Retinal pigment epithelial cell (primary cell): ENCODE data around the gene NUDT14.

Experiments
- DNase-seq: peaks from one replicate; pipeline ENCODE4 v3.0.0-alpha.2; 2010; ENCODE audit warnings: low read depth
- H3K4me3 ChIP-seq: 2 replicates; pipeline ENCODE4 v1.5.1; 2011; ENCODE audit warnings: mild to moderate bottlenecking, low read length, control low read depth, moderate library complexity
- CTCF ChIP-seq: conservative IDR thresholded peaks from 2 replicates; pipeline ENCODE4 v1.5.1; 2011; ENCODE audit warnings: low read depth, low read length, control low read depth, inconsistent platforms

NUDT14 gene

DNA sequence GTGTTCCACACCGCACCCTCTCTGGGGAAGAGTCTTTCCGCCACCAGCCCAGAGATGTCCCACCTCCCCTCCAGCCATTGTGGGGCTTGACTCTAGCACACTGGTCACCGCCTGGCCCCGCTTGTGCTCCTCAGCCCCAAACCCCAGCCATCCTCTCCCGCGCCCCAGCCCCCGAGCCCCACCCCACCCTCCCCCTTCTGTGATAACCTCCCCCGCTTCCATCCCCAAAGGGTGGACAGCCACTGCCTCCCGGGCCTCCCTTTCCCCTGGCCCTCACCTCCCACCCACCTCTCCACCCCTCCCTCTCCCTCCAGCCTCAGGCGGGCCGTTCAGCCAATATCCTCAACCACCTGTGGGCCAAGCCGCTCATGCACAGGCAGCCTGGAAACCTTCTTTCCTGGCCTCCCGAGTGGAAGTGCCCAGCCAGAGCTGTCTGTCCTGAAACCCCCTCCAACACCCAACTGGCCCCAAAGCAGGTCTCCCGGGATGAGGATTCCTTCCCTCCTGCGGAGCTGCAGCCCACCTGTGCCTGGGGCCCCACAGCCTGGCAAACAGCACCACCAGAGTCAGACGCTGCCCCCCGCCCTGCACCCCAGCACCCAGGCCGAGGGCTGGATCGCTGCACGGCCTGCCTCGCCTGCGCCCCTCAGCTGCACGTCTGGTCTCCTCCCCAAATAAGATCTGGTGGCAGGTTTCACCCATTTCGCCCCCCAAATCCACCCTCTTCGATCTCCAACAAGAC lies 27.1 kb upstream of the NUDT14 start:
- no peak for DNase-seq
- no peak for TF ChIP-seq CTCF
- H3K4me3 ChIP-seq = no peak overlapping the region

GRCh38 chr14:105207460-105207901 lies 26.4 kb upstream of the NUDT14 start:
- no peak overlapping the region for H3K4me3 ChIP-seq
- TF ChIP-seq CTCF = peak; percentile 14

DNA sequence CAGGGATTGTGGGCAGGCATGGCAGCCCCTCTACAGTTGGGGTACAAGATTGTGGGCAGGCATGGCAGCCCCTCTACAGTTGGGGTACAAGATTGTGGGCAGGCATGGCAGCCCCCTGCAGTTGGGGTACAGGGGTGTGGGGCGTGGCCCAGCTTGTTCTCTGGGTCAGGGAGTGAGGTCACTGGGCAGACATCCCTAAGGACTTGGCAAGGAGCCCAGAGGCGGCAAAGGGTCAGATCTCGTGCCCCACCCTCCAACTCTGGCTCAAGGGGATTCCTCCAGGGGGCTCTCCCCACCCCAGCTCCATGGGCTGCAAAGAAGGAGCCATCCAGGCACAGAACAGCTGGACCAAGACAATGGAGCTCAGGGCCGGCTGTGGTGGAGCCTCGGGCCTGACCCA lies 25.8 kb upstream of the NUDT14 start:
- DNase-seq = no peak
- no peak overlapping the region for H3K4me3 ChIP-seq
- no peak for TF ChIP-seq CTCF

More at GRCh38 chr14:105207460-105207901, 26.4 kb upstream of the NUDT14 start:
- no peak for DNase-seq

DNA sequence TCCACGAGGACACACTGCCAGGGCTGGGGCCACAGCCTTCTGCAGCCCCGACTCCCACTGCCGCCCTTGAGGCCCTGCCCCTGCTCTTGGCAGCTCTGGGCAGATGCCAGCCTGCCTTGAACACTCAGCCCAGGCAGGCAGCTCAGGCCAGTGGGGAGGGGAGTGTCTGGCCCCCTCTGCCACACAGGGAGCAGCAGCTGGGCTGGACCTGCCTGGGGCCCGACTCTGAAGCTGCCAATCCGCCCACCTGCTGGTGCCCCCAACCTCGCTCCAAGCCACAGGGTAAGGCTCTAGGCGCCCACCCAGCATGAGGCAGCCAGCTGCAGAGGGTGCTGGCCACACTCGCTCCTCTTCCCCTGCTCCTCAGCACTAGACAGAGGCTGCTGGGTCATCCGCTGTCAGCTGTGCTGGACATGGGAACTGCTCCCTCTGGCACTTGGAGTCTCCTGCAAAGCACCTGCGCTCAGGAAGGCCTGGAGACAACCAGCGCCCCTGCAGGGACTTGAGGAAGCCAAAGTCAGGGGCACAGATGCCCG lies 24.6 kb upstream of the NUDT14 start:
- no peak overlapping the region for H3K4me3 ChIP-seq
- no peak for DNase-seq
- TF ChIP-seq CTCF = no peak

DNA sequence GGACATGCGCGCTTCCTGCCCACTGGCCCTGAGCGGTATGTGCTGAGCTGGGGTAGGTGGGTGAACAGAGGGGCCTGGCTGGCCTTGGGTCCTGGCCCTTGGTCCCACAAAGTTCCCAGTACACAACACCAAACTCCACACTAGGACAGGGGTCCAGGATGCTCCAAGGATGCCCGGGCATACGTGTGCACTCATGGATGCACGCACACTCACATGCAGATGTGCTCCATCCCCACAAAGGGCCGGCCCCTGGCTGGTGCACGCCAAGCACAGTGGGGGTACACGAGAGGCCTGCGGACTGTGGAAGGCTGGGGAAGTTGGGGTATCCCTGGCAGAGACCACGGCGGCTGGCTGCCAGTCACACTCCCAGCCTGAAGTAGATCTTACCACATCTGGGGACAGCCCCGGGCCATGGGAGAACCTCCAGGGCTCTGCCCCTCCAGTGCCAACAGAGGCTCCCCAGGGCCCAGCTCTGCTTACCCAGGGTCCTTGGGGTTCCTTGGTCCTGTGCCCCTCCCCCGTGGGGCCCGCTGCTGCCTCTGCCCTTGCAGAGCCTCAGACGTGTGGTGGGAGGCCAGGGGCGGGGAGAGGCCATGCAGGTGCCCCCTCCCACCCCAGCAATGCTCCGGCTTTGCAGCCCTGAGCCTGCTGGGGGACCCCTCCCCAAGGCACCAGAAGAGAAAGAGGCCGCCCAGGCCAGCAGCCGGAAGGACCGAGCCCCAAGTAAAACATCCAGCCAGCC lies 24.0 kb upstream of the NUDT14 start:
- no peak overlapping the region for H3K4me3 ChIP-seq
- no peak for DNase-seq
- no peak for TF ChIP-seq CTCF

- no peak overlapping the region for H3K4me3 ChIP-seq
- TF ChIP-seq CTCF = no peak
- DNase-seq = peak; percentile 54
Observed at GRCh38 chr14:105204206-105204930, 23.3 kb upstream of the NUDT14 start.
